K562 (cell line): ENCODE data around the gene BICC1. TPM values are rescaled to one million over a fixed set of nuclear protein-coding genes. Genes with fewer than 3 reads are reported as not detected.

Experiments used
- ATAC-seq: fragments of 200-7000 bp; cut with Tn5 transposase; 3 replicates; pipeline ENCODE4 v1.9.1; 2020; ENCODE audit warnings: moderate library complexity
- BruUV-seq: library from RNA; stranded (reverse); fragments of 400-500 nt; replicated peaks from 2 replicates; lab custom pipeline; 2021; lab: Mats Ljungman, UMichigan
- CTCF ChIA-PET: fragments of 300-600 bp; formaldehyde crosslinking; extraction: SDS; loops from one replicate; lab custom pipeline; 2021; ENCODE audit warnings: low intra/inter-chr PET ratio; lab: Yijun Ruan, JAX
- POLR2A ChIA-PET: fragments of 300-600, 350-650 bp; sonication (Branson Sonifier 250); formaldehyde crosslinking; extraction: SDS; loops from one replicate; lab custom pipeline; 2021; ENCODE audit warnings: antibody characterized with exemption, inconsistent platforms; lab: Yijun Ruan, JAX
- DNase-seq, 4 experiments: peaks; one replicate each; pipeline versions ENCODE4 v3.0.0 to v3.0.0-alpha.2; 2011 to 2018; ENCODE audit warnings: low spot score in 3 of 4, mixed read lengths in 3 of 4; ENCODE audit errors: extremely low read depth in 1 of 4
- FAIRE-seq: peaks from 2 replicates; lab custom pipeline; 2011; peaks lifted over from hg19 to GRCh38; lab: Jason Lieb, UNC
- H2AFZ ChIP-seq: 2 replicates; pipeline ENCODE4 v1.6.0; 2011; ENCODE audit warnings: low read depth, low read length, control low read depth, inconsistent platforms
- H3K27ac ChIP-seq: fragments of 200-600 bp; 3 replicates; pipeline ENCODE4 v1.8.0; 2011; ENCODE audit warnings: low read depth, mild to moderate bottlenecking, control low read depth, inconsistent platforms, low read length, moderate library complexity, mixed read lengths; ENCODE audit errors: extremely low read depth
- H3K27me3 ChIP-seq, 2 experiments: fragments of 300-600 bp in 1 of 2; 2 replicates in 1 of 2; 3 replicates in 1 of 2; pipeline versions ENCODE4 v1.6.0 to v1.8.0; 2011; ENCODE audit warnings: inconsistent platforms in 2 of 2, low read length in 2 of 2, mild to moderate bottlenecking in 1 of 2, mixed read lengths in 1 of 2, moderate library complexity in 1 of 2; ENCODE audit not compliant: control insufficient read depth in 2 of 2, insufficient read depth in 2 of 2
- H3K36me3 ChIP-seq: fragments of 300-600 bp; 3 replicates; pipeline ENCODE4 v1.8.0; 2011; ENCODE audit warnings: mild to moderate bottlenecking, low read length, inconsistent platforms; ENCODE audit not compliant: control insufficient read depth, insufficient read depth
- H3K4me1 ChIP-seq, 2 experiments: fragments of 200-600 bp in 1 of 2; replicated peaks in 1 of 2; 2 replicates in 1 of 2; 3 replicates in 1 of 2; pipeline versions ENCODE4 v1.5.1 to v1.8.0; 2011; ENCODE audit warnings: inconsistent platforms in 2 of 2, low read length in 2 of 2, mild to moderate bottlenecking in 1 of 2, mixed read lengths in 1 of 2, moderate library complexity in 1 of 2; ENCODE audit not compliant: control insufficient read depth in 2 of 2, insufficient read depth in 2 of 2
- H3K4me2 ChIP-seq: 2 replicates; pipeline ENCODE4 v1.6.1; 2011; ENCODE audit warnings: low read length, control low read depth, inconsistent platforms, mixed read lengths; ENCODE audit not compliant: insufficient read depth
- H3K4me3 ChIP-seq: fragments of 200-600 bp; sonication (generic), shearing (Covaris generic); 2 replicates; pipeline ENCODE4 v1.5.1; 2016; ENCODE audit warnings: control low read depth, inconsistent platforms
- H3K79me2 ChIP-seq: fragments of 200-600 bp; 3 replicates; pipeline ENCODE4 v1.8.0; 2011; ENCODE audit warnings: low read length, inconsistent platforms; ENCODE audit not compliant: control insufficient read depth, insufficient read depth
- H3K9ac ChIP-seq, 2 experiments: 2 replicates each; pipeline versions ENCODE4 v1.6.0 to v1.6.1; 2011; ENCODE audit warnings: low read depth in 2 of 2, low read length in 2 of 2, control low read depth in 1 of 2, inconsistent platforms in 1 of 2, mild to moderate bottlenecking in 1 of 2, mixed read lengths in 1 of 2; ENCODE audit not compliant: insufficient read depth in 1 of 2
- H3K9me1 ChIP-seq: one replicate; pipeline ENCODE4 v1.6.0; 2011; ENCODE audit warnings: inconsistent platforms, mild to moderate bottlenecking, low read length, moderate library complexity; ENCODE audit not compliant: control insufficient read depth, insufficient read depth
- H3K9me3 ChIP-seq: replicated peaks from 2 replicates; pipeline ENCODE4 v1.5.1; 2011; ENCODE audit warnings: low read depth, low read length, inconsistent platforms; ENCODE audit not compliant: control insufficient read depth, insufficient read depth
- H4K20me1 ChIP-seq: replicated peaks from 2 replicates; pipeline ENCODE4 v1.6.1; 2011; ENCODE audit warnings: low read length, inconsistent platforms, mixed read lengths; ENCODE audit not compliant: control insufficient read depth, insufficient read depth
- HOXB6 ChIP-seq: fragments of 250-450 bp; sonication (Bioruptor Pico); IDR thresholded peaks from 2 replicates; pipeline ENCODE4 v1.5.1; 2022; ENCODE audit warnings: mild to moderate bottlenecking, borderline replicate concordance
- KLF10 ChIP-seq: fragments of 250-450 bp; sonication (Bioruptor Pico); IDR thresholded peaks from 2 replicates; pipeline ENCODE4 v1.6.1; 2021; ENCODE audit warnings: matching md5 sums
- MAZ ChIP-seq, 2 experiments: fragments of 450-650 bp in 1 of 2; sonication (generic) in 1 of 2; formaldehyde crosslinking; IDR thresholded peaks in 1 of 2; conservative IDR thresholded peaks in 1 of 2; 2 replicates each; pipeline versions ENCODE4 v1.4.0 to v1.5.0; 2020; ENCODE audit warnings: mild to moderate bottlenecking in 1 of 2, missing genetic modification reagents in 1 of 2
- MEF2D ChIP-seq: conservative IDR thresholded peaks from 2 replicates; pipeline ENCODE4 v1.6.1; 2016; ENCODE audit warnings: low read depth, missing genetic modification characterization, missing compliant biosample characterization
- MTA1 ChIP-seq: fragments of 450-650 bp; IDR thresholded peaks from 2 replicates; pipeline ENCODE4 v1.6.1; 2017; ENCODE audit warnings: borderline replicate concordance
- OTX1 ChIP-seq: fragments of 450-650 bp; formaldehyde crosslinking; IDR thresholded peaks from 2 replicates; pipeline ENCODE4 v1.4.0; 2022; ENCODE audit warnings: mild to moderate bottlenecking
- PPARD ChIP-seq: fragments of 250-450 bp; sonication (Bioruptor Pico); IDR thresholded peaks from 2 replicates; pipeline ENCODE4 v1.8.0; 2022; ENCODE audit warnings: inconsistent platforms, mild to moderate bottlenecking, moderate library complexity
- RFX7 ChIP-seq: fragments of 250-450 bp; sonication (Bioruptor Pico); IDR thresholded peaks from 2 replicates; pipeline ENCODE4 v1.5.1; 2021; ENCODE audit warnings: mild to moderate bottlenecking
- TFAP4 ChIP-seq: sonication (generic); formaldehyde crosslinking; IDR thresholded peaks from 2 replicates; pipeline ENCODE4 v1.8.0; 2022; ENCODE audit warnings: missing genetic modification reagents, mild to moderate bottlenecking, moderate library complexity, borderline replicate concordance
- ZBTB2 ChIP-seq: fragments of 450-650 bp; IDR thresholded peaks from 2 replicates; pipeline ENCODE4 v1.6.1; 2016; ENCODE audit warnings: antibody characterized with exemption
- ZMIZ1 ChIP-seq, 2 experiments: fragments of 150-350 bp in 1 of 2; IDR thresholded peaks; 2 replicates each; pipeline ENCODE4 v1.6.1; 2012 to 2016; ENCODE audit warnings: low read depth in 2 of 2, low read length in 2 of 2, mild to moderate bottlenecking in 1 of 2, moderate library complexity in 1 of 2
- ZNF253 ChIP-seq: fragments of 250-450 bp; sonication (Bioruptor Pico); conservative IDR thresholded peaks from 2 replicates; pipeline ENCODE4 v1.6.1; 2021; ENCODE audit warnings: mild to moderate bottlenecking
- ZNF436 ChIP-seq: fragments of 250-450, 450-650 bp; sonication (Bioruptor Pico); formaldehyde crosslinking; IDR thresholded peaks from 2 replicates; pipeline ENCODE4 v1.7.0; 2020; ENCODE audit warnings: mild to moderate bottlenecking
- ZNF512 ChIP-seq: IDR thresholded peaks from 2 replicates; pipeline ENCODE4 v1.6.1; 2016; ENCODE audit warnings: missing genetic modification characterization, missing compliant biosample characterization
- ZNF586 ChIP-seq: fragments of 450-650 bp; formaldehyde crosslinking; conservative IDR thresholded peaks from 2 replicates; pipeline ENCODE4 v1.4.0; 2020; ENCODE audit warnings: mild to moderate bottlenecking, moderate library complexity
- WGBS: fragments of 100-300 bp; shearing (Covaris generic); methylation state at CpG from one replicate; pipeline ENCODE4 v1.1.6; 2016; ENCODE audit warnings: low coverage, mixed read lengths; ENCODE audit not compliant: insufficient coverage; ENCODE audit errors: missing lambda C conversion rate; 5-methylcytosine and 5-hydroxymethylcytosine counted together
- in situ Hi-C: fragments of 300-500 bp; cut with MboI; formaldehyde crosslinking; loops from 4 replicates; pipeline ENCODE4 v1.15.0; 2018; ENCODE audit warnings: inconsistent platforms, mixed read lengths
- intact Hi-C: fragments of 100-400 bp; cut with micrococcal nuclease; formaldehyde crosslinking; loops from 2 replicates; pipeline ENCODE4 v1.14.2; 2022
- polyA plus RNA-seq, 8 experiments: library from polyadenylated mRNA; depleted of rRNA in 4 of 8; stranded (reverse) in 5 of 8; unstranded in 3 of 8; fragments of >200 nt; fragmentation: Nextera tagmentation in 2 of 8; fragmentation: Illumina TruSeq in 1 of 8; extraction: Ambion mirVana in 2 of 8; extraction: Trizol in 1 of 8; gene quantifications; 2 replicates each; pipeline versions ENCODE4 v1.2.1 to v1.2.3, GENCODE V29; 2011 to 2014; ENCODE audit warnings: inconsistent platforms in 1 of 8, missing spikeins in 1 of 8
- total RNA-seq, 7 experiments: library from RNA; depleted of rRNA in 6 of 7; stranded (reverse); fragments of >200 nt in 6 of 7; fragmentation: Illumina TruSeq in 2 of 7; extraction: Trizol in 2 of 7; gene quantifications; 2 replicates each; pipeline versions ENCODE4 v1.2.1 to v1.2.3, GENCODE V29; 2011 to 2021; ENCODE audit warnings: low replicate concordance in 1 of 7

The BICC1 gene
- total and polyA plus RNA-seq, 9 of the 15 experiments (the other 6 are each of a cell fraction or from before 2014, with no cell fraction given) = not detected

- ChIA-PET CTCF (no interaction called here), POLR2A (no interaction called here)
- H3K4me2 ChIP-seq = no peak overlapping the region
- 2% methylated on average over 3 of the region's 3 CpGs for WGBS
- no peak overlapping the region for H2AFZ ChIP-seq
- intact Hi-C loops (no loop called here), in situ Hi-C loops (no loop called here)
- no peaks in the 10 kb centered on the region for H3K9me3 ChIP-seq
- no peak for FAIRE-seq
- no peaks in the 10 kb centered on the region for H3K9me1 ChIP-seq
- H3K4me1 ChIP-seq = no peaks in the 10 kb centered on the region
- TF ChIP-seq ZNF253 (CRISPR knock-in tag) (no peak), KLF10 (CRISPR knock-in tag) (no peak), MEF2D (tag) (no peak), ZNF586 (CRISPR knock-in tag) (no peak), TFAP4 (CRISPR knock-in tag) (no peak), ZNF436 (CRISPR knock-in tag) (no peak), HOXB6 (CRISPR knock-in tag) (no peak), PPARD (CRISPR knock-in tag) (no peak), RFX7 (CRISPR knock-in tag) (no peak), OTX1 (CRISPR knock-in tag) (no peak), MTA1 (no peak), ZBTB2 (no peak), MAZ (CRISPR knock-in tag; conservative IDR thresholded peaks at IDR 0.05 in 1 of 2, IDR thresholded peaks at IDR 0.05 in 1 of 2) (no peak), ZMIZ1 (IDR thresholded peaks at IDR 0.05; ENCODE audit: low read depth in 2 of 2, low read length in 2 of 2) (no peak), ZNF512 (tag) (no peak)
- H3K4me3 ChIP-seq = no peak overlapping the region
- H3K27ac ChIP-seq = no peak overlapping the region
- no TSS peak for BruUV-seq
- no peaks in the 10 kb centered on the region for H4K20me1 ChIP-seq
- no peak overlapping the region for H3K9ac ChIP-seq
- ATAC-seq = no peak
- H3K79me2 ChIP-seq = no peaks in the 10 kb centered on the region
- no peaks in the 10 kb centered on the region for H3K36me3 ChIP-seq
- no peak for DNase-seq
- no peaks in the 10 kb centered on the region for H3K27me3 ChIP-seq
Observed at GRCh38 chr10:58857251-58857805, 344.7 kb downstream of the BICC1 start.
